Measurements from ENCODE around the gene NPPC. TPM values are rescaled to one million over a fixed set of nuclear protein-coding genes. Genes with fewer than 3 reads are reported as not detected.

Gene NPPC
- total and polyA plus RNA-seq, 10 of the 15 experiments (the other 5 are each of a cell fraction or from before 2014, with no cell fraction given), result 0.15 TPM; not detected in 9

GRCh38 chr2:231911381-231911780 is 14.8 kb downstream of the NPPC start (continued):
- TF ChIP-seq CTCF (IDR thresholded peaks at IDR 0.05 in 2 of 3, conservative IDR thresholded peaks at IDR 0.05 in 1 of 3; ENCODE audit: control insufficient read depth in 2 of 3, extremely low read depth in 1 of 3, insufficient read depth in 1 of 3, low read depth in 3 of 3, low read length in 3 of 3) (no peak), SREBF2 (IDR thresholded peaks at IDR 0.05; ENCODE audit: low read length) (no peak), KLF5 (IDR thresholded peaks at IDR 0.05; ENCODE audit: partially characterized antibody) (no peak), KAT2A (conservative IDR thresholded peaks at IDR 0.05; ENCODE audit: control insufficient read depth, low read depth, low read length) (no peak), MLLT1 (IDR thresholded peaks at IDR 0.05) (no peak)

GRCh38 chr2:231910771-231911170 is 15.4 kb downstream of the NPPC start:
- FAIRE-seq (no peak), DNase-seq (ENCODE audit: low read depth, low spot score) (no peak), ATAC-seq (no peak)
- CTCF ChIA-PET, result no interaction called here
- in situ Hi-C loops (cut with MboI), result no loop called here
- Histone ChIP-seq H3K4me2 (ENCODE audit: control insufficient read depth, insufficient read depth) (no peak overlapping the region), H3K27ac (ENCODE audit: control insufficient read depth, insufficient read depth) (no peak overlapping the region), H3K9me3 (replicated peaks; ENCODE audit: control insufficient read depth, insufficient read depth, low read length) (no peaks in the 10 kb centered on the region), H3K36me3 (ENCODE audit: control insufficient read depth in 2 of 2, insufficient read depth in 2 of 2, low read length in 1 of 2) (no peaks in the 10 kb centered on the region), H3K9ac (ENCODE audit: control insufficient read depth, insufficient read depth, low read length) (no peak overlapping the region), H3K79me2 (ENCODE audit: control insufficient read depth, insufficient read depth, low read length) (no peaks in the 10 kb centered on the region), H3K27me3 (replicated peaks in 1 of 2; ENCODE audit: control insufficient read depth in 2 of 2, insufficient read depth in 2 of 2, low read length in 1 of 2) (no peaks in the 10 kb centered on the region; a peak in 1 of 4 replicates), H2AFZ (ENCODE audit: control insufficient read depth, low read depth, low read length) (no peak overlapping the region), H3K4me3 (no peak overlapping the region), H4K20me1 (ENCODE audit: control insufficient read depth, insufficient read depth) (no peaks in the 10 kb centered on the region), H3K4me1 (ENCODE audit: control insufficient read depth, insufficient read depth, low read length) (no peaks in the 10 kb centered on the region)
- RAD21 ChIA-PET (ENCODE audit: unreplicated experiment), result no interaction called here
- POLR2A ChIA-PET, result interaction anchor here (0.7 kb wide), 1 partner anchor 31 kb away, joined by 3 read pairs; no protein-coding TSS in a partner anchor
- TF ChIP-seq MYC (IDR thresholded peaks at IDR 0.05; ENCODE audit: insufficient read depth, insufficient read length, insufficient replicate concordance, low read length, severe bottlenecking), result no peak
- no peak for TF ChIP-seq NBN (IDR thresholded peaks at IDR 0.05)
- TF ChIP-seq EGR1 (IDR thresholded peaks at IDR 0.05; ENCODE audit: borderline replicate concordance in 1 of 2, low read depth in 2 of 2, low read length in 2 of 2), result no peak
- no peak for TF ChIP-seq PKNOX1 (IDR thresholded peaks at IDR 0.05)
- no peak for TF ChIP-seq CHD4 (IDR thresholded peaks at IDR 0.05)
- no peak for TF ChIP-seq ZBTB33 (IDR thresholded peaks at IDR 0.05)
- no peak for TF ChIP-seq TARDBP (IDR thresholded peaks at IDR 0.05; ENCODE audit: borderline replicate concordance)
- TF ChIP-seq MAX (IDR thresholded peaks at IDR 0.05; ENCODE audit: low read depth, low read length), result no peak
- TF ChIP-seq PAX5 (IDR thresholded peaks at IDR 0.05; ENCODE audit: borderline replicate concordance, low read depth, low read length), result no peak
- no peak for TF ChIP-seq HDAC6 (IDR thresholded peaks at IDR 0.05; ENCODE audit: unreplicated experiment)
- intact Hi-C loops (cut with micrococcal nuclease; ENCODE audit: unreplicated experiment), result no loop called here
- SMC1A ChIA-PET (ENCODE audit: uncharacterized antibody, unreplicated experiment), result interaction anchor here (1.4 kb wide), 1 partner anchor 12 kb away, joined by 4 read pairs; no protein-coding TSS in a partner anchor
- BruUV-seq (replicated peaks), result no TSS peak
- 9% methylated on average over 6 of the region's 6 CpGs for WGBS (ENCODE audit: insufficient coverage, insufficient replicate concordance, low lambda C conversion rate, missing lambda C conversion rate)
